NB4 (cell line): ENCODE measurements around the gene LPAR5.

Experiments
- MYC ChIP-seq: IDR thresholded peaks from 2 replicates; pipeline ENCODE4 v1.6.1; 2011; ENCODE audit warnings: low read depth, low read length
- POLR2A ChIP-seq: IDR thresholded peaks from 2 replicates; pipeline ENCODE4 v1.6.1; 2011; ENCODE audit warnings: mild to moderate bottlenecking; ENCODE audit not compliant: insufficient read length; ENCODE audit errors: extremely low read depth
- TF ChIP-seq, protein P1 (sequence below): IDR thresholded peaks from one replicate; pipeline ENCODE4 v1.5.1; 2012; ENCODE audit warnings: low read depth, low read length

DNA sequence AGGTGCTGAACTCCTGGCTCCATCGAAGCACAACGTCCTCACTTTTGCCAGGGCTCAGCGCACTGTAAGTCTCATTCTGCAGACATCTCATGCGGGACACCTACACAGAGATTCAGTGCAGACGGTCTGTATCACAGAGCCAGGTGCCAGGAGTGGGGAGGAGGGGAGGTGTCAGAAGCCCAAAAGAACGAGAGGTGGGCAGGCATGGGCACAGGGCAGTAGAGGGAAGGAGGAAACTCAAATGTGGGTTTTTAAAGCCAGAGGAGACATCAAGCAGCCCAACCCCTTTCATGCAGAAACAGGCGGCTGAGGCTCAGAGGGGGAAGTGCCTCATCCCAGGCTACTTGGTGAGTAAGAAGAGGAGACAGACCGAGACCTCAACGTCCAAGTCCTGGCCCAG is 2.5 kb upstream of the LPAR5 start:
- TF ChIP-seq, protein P1, sequence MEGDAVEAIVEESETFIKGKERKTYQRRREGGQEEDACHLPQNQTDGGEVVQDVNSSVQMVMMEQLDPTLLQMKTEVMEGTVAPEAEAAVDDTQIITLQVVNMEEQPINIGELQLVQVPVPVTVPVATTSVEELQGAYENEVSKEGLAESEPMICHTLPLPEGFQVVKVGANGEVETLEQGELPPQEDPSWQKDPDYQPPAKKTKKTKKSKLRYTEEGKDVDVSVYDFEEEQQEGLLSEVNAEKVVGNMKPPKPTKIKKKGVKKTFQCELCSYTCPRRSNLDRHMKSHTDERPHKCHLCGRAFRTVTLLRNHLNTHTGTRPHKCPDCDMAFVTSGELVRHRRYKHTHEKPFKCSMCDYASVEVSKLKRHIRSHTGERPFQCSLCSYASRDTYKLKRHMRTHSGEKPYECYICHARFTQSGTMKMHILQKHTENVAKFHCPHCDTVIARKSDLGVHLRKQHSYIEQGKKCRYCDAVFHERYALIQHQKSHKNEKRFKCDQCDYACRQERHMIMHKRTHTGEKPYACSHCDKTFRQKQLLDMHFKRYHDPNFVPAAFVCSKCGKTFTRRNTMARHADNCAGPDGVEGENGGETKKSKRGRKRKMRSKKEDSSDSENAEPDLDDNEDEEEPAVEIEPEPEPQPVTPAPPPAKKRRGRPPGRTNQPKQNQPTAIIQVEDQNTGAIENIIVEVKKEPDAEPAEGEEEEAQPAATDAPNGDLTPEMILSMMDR: no peak
- no peak for TF ChIP-seq POLR2A
- no peak for TF ChIP-seq MYC
